Endothelial cell (in vitro differentiated cells): ENCODE data around the gene ST8SIA5. TPM values are rescaled to one million over a fixed set of nuclear protein-coding genes. Genes with fewer than 3 reads are reported as not detected.

Experiments used
- DNase-seq: peaks from one replicate; pipeline ENCODE4 v3.0.0; 2021; ENCODE audit warnings: low spot score
- H3K27ac Mint-ChIP-seq: one replicate; pipeline ENCODE4 v1.8.0; 2021; ENCODE audit warnings: mixed read lengths, inconsistent platforms; ENCODE audit not compliant: unreplicated experiment
- H3K27me3 Mint-ChIP-seq: one replicate; pipeline ENCODE4 v1.8.0; 2021; ENCODE audit warnings: mild to moderate bottlenecking, moderate library complexity, mixed read lengths, inconsistent platforms; ENCODE audit not compliant: unreplicated experiment
- H3K36me3 Mint-ChIP-seq: one replicate; pipeline ENCODE4 v1.8.0; 2021; ENCODE audit warnings: mild to moderate bottlenecking, low read depth, mixed read lengths, inconsistent platforms; ENCODE audit not compliant: unreplicated experiment
- H3K4me1 Mint-ChIP-seq: one replicate; pipeline ENCODE4 v1.8.0; 2021; ENCODE audit warnings: mild to moderate bottlenecking, mixed read lengths, inconsistent platforms; ENCODE audit not compliant: unreplicated experiment
- H3K4me3 Mint-ChIP-seq: one replicate; pipeline ENCODE4 v1.8.0; 2021; ENCODE audit warnings: mild to moderate bottlenecking, mixed read lengths, inconsistent platforms; ENCODE audit not compliant: unreplicated experiment
- H3K9me3 Mint-ChIP-seq: one replicate; pipeline ENCODE4 v1.8.0; 2021; ENCODE audit warnings: mixed read lengths, inconsistent platforms; ENCODE audit not compliant: unreplicated experiment
- total RNA-seq: library from RNA; stranded (reverse); fragmentation: NEBNext Ultra II Directional; extraction: Animal tissue kit (Norgen Biotek cat#: 25700); gene quantifications from one replicate; pipeline ENCODE4 v1.2.1, GENCODE V29; 2021; ENCODE audit not compliant: unreplicated experiment
- TF ChIP-seq, protein P1 (sequence below): fragments of 200-600 bp; sonication (generic); IDR thresholded peaks from one replicate; pipeline ENCODE4 v1.5.0; 2021; ENCODE audit warnings: antibody characterized with exemption; ENCODE audit not compliant: unreplicated experiment

Gene ST8SIA5
- total RNA-seq, 1 donor from 2014 or later, result 0.49 TPM

DNA sequence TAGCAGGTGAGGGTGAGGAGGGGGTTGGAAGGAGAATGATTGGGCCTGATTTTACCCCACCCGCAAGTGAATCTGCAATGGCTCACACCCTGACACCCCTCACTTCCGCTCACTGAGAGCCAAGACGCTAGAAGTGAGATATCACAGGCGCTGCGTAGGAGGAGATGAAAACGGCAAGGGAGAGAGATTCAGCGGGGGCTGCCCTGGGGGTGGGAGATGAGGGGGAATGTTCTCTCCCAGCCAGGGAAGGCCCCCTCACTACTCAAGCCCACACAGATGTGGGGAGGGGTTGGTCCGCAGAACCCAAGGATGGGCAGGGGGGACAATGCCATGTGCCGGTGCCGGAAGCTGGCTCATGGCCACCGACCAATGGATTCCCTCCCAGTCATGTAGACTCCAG is 132.7 kb downstream of the ST8SIA5 start:
- DNase-seq, result no peak
- Mint-ChIP-seq H3K27ac (peak overlapping the region; percentile 70), H3K36me3 (no peaks in the 10 kb centered on the region), H3K27me3 (peaks cover 5% of the 10 kb centered on the region), H3K9me3 (no peaks in the 10 kb centered on the region), H3K4me3 (no peak overlapping the region), H3K4me1 (peaks cover 19% of the 10 kb centered on the region)
- TF ChIP-seq, protein P1, sequence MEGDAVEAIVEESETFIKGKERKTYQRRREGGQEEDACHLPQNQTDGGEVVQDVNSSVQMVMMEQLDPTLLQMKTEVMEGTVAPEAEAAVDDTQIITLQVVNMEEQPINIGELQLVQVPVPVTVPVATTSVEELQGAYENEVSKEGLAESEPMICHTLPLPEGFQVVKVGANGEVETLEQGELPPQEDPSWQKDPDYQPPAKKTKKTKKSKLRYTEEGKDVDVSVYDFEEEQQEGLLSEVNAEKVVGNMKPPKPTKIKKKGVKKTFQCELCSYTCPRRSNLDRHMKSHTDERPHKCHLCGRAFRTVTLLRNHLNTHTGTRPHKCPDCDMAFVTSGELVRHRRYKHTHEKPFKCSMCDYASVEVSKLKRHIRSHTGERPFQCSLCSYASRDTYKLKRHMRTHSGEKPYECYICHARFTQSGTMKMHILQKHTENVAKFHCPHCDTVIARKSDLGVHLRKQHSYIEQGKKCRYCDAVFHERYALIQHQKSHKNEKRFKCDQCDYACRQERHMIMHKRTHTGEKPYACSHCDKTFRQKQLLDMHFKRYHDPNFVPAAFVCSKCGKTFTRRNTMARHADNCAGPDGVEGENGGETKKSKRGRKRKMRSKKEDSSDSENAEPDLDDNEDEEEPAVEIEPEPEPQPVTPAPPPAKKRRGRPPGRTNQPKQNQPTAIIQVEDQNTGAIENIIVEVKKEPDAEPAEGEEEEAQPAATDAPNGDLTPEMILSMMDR, result no peak

DNA sequence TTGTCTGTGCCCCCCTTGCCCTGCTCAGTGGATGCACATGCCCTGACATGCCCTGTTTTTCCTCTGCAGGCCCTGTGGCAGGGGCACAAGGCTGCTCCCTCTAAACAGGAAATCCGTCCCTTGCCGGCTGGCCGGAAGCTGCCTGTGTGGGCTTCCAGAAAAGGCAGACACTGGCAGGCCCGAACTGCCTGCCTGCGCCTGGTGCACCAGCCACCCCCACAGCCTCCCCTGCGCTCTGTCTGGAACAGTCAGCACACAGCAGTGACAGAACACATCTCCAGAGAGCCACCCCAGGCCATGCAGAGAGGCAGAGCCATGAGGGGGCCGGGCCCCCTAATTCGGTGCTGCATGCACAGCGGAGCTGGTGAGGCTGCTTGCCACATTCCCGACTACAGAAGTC is 133.3 kb downstream of the ST8SIA5 start:
- Mint-ChIP-seq H3K27me3 (peaks cover 5% of the 10 kb centered on the region), H3K9me3 (no peaks in the 10 kb centered on the region), H3K4me1 (peaks cover 19% of the 10 kb centered on the region), H3K36me3 (no peaks in the 10 kb centered on the region), H3K27ac (peak overlapping the region; percentile 84), H3K4me3 (no peak overlapping the region)
- TF ChIP-seq, protein P1, result no peak
- DNase-seq, result peak; percentile 53

DNA sequence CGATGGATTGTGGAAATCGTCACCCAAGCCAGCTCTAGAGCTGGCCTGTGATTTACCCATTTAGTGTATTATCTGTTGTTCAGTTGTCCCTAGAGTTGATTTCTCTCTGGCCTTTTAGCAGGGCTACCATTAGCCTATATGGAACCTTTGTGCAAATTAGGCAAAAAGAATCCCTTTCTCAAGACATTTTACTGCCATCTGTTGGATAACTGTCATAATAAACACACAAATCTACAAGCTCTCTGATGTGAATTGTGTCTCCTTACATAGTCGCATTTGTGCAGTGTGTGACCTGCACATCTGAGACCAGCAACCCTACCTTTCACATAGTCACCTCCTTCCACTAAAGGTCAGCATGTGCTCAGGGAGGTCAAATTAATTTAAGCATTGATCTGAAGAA is 133.9 kb downstream of the ST8SIA5 start:
- no peaks in the 10 kb centered on the region for H3K36me3 Mint-ChIP-seq
- TF ChIP-seq, protein P1, result no peak
- H3K27me3 Mint-ChIP-seq, result peaks cover 5% of the 10 kb centered on the region
- no peak overlapping the region for H3K4me3 Mint-ChIP-seq
- DNase-seq, result no peak
- H3K4me1 Mint-ChIP-seq, result peaks cover 19% of the 10 kb centered on the region
- no peaks in the 10 kb centered on the region for H3K9me3 Mint-ChIP-seq
- H3K27ac Mint-ChIP-seq, result peak overlapping the region; percentile 84

DNA sequence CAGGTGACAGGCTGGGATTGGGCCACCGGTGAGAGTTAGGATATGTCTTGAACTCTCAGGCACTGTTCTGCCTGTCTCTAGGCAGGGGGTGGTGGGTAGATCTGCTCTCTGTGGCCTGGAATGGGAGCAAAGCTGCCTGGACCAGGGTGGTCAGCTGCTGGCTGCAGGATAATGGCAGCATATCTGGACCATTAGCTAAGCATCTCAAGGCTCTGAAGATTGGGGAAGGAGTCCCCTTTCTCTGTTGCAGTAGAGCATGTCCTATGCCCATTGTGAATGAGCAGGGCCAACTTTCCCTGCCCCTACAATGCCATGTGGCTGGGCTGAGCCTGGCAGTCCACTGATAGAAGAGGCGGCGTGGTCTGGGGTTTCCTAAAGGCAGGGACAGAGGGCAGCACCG is 134.4 kb downstream of the ST8SIA5 start:
- peaks cover 19% of the 10 kb centered on the region for H3K4me1 Mint-ChIP-seq
- no peak overlapping the region for H3K27ac Mint-ChIP-seq
- peaks cover 5% of the 10 kb centered on the region for H3K27me3 Mint-ChIP-seq
- H3K36me3 Mint-ChIP-seq, result no peaks in the 10 kb centered on the region
- no peaks in the 10 kb centered on the region for H3K9me3 Mint-ChIP-seq
- H3K4me3 Mint-ChIP-seq, result no peak overlapping the region
- TF ChIP-seq, protein P1, result no peak
- DNase-seq, result no peak

DNA sequence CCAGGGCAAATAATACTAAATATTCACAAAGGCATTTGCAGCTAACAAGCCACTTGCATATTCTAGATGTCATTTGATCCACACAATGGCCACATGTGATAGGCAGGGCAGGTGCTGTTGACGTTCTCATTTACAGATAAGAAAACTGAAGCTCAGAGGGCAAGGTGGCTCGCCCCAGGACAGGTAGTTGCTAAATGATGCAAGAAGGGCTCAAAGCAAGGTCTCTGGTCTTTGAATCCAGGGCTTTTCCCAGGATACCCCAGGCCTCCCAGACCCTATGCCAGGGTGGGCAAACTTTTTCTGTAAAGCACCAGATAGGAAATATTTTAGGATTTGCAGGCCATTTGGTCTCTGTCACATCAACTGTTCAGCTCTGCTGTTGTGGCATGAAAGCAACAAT is 135.0 kb downstream of the ST8SIA5 start:
- H3K36me3 Mint-ChIP-seq, result no peaks in the 10 kb centered on the region
- no peak overlapping the region for H3K27ac Mint-ChIP-seq
- TF ChIP-seq, protein P1, result no peak
- H3K4me3 Mint-ChIP-seq, result no peak overlapping the region
- no peaks in the 10 kb centered on the region for H3K9me3 Mint-ChIP-seq
- no peak for DNase-seq
- peaks cover 5% of the 10 kb centered on the region for H3K27me3 Mint-ChIP-seq
- H3K4me1 Mint-ChIP-seq, result peaks cover 19% of the 10 kb centered on the region
